ENCODE results near the gene NRP1. TPM values are rescaled to one million over a fixed set of nuclear protein-coding genes. Genes with fewer than 3 reads are reported as not detected.

The NRP1 gene
- total RNA-seq, 1 donor from 2014 or later, result not detected

DNA sequence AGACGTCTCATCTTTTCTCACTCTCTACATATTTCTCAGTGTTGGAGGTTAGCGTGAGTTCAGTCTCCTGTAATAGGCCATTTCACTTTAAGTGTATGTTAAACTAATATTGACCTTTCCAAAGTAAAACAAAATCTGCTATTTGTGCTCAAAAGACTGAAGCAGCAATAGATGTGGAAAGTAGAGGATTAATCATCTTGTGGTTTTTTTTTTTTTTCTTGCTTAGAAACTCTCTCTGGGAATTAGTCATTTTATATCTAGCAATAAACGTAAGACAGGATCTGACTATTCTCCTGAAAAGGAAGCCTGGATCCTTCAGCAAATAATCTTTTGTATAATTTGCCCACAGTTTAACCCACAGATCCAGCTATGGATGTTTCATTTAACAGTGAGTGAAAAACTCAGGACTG, 81.7 kb downstream of the NRP1 start:
- ATAC-seq (ENCODE audit: low read depth), result no peak
- intact Hi-C loops (cut with micrococcal nuclease), result no loop called here
- DNase-seq, result no peak
- Mint-ChIP-seq H3K4me3 (no peak overlapping the region), H3K36me3 (ENCODE audit: low read depth) (no peaks in the 10 kb centered on the region), H3K27me3 (peaks cover 2% of the 10 kb centered on the region), H3K27ac (no peak overlapping the region), H3K4me1 (no peaks in the 10 kb centered on the region), H3K9me3 (peaks cover 2% of the 10 kb centered on the region)
- TF ChIP-seq, protein P1, sequence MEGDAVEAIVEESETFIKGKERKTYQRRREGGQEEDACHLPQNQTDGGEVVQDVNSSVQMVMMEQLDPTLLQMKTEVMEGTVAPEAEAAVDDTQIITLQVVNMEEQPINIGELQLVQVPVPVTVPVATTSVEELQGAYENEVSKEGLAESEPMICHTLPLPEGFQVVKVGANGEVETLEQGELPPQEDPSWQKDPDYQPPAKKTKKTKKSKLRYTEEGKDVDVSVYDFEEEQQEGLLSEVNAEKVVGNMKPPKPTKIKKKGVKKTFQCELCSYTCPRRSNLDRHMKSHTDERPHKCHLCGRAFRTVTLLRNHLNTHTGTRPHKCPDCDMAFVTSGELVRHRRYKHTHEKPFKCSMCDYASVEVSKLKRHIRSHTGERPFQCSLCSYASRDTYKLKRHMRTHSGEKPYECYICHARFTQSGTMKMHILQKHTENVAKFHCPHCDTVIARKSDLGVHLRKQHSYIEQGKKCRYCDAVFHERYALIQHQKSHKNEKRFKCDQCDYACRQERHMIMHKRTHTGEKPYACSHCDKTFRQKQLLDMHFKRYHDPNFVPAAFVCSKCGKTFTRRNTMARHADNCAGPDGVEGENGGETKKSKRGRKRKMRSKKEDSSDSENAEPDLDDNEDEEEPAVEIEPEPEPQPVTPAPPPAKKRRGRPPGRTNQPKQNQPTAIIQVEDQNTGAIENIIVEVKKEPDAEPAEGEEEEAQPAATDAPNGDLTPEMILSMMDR (IDR thresholded peaks at IDR 0.05), result no peak
- CTCF ChIA-PET, result no interaction called here
- POLR2A ChIA-PET, result no interaction called here

DNA sequence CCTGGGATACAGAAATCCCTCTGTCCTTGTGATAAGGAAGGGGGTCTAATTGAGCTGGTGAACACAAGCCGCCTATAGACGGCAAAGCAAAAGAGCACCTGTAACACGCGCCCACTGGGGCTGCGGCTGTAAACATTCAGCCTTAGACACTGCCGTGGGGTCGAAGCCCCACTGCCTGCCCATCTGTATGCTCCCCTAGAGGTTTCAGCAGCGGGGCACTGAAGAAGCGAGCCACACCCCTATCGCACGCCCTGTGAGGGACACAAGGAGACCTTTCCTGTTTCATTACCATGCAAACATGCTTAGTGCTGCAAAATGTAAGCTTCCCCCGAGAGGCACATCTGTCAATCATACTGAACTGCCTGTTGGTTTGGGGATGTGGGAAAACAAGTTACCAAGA, 82.1 kb downstream of the NRP1 start:
- H3K27me3 Mint-ChIP-seq, result peaks cover 2% of the 10 kb centered on the region
- no peaks in the 10 kb centered on the region for H3K4me1 Mint-ChIP-seq
- POLR2A ChIA-PET, result no interaction called here
- H3K9me3 Mint-ChIP-seq, result peaks cover 2% of the 10 kb centered on the region
- H3K27ac Mint-ChIP-seq, result no peak overlapping the region
- intact Hi-C loops (cut with micrococcal nuclease), result no loop called here
- H3K4me3 Mint-ChIP-seq, result no peak overlapping the region
- H3K36me3 Mint-ChIP-seq (ENCODE audit: low read depth), result no peaks in the 10 kb centered on the region
- TF ChIP-seq, protein P1 (IDR thresholded peaks at IDR 0.05), result no peak
- ATAC-seq (ENCODE audit: low read depth), result no peak
- no peak for DNase-seq
- CTCF ChIA-PET, result no interaction called here

DNA sequence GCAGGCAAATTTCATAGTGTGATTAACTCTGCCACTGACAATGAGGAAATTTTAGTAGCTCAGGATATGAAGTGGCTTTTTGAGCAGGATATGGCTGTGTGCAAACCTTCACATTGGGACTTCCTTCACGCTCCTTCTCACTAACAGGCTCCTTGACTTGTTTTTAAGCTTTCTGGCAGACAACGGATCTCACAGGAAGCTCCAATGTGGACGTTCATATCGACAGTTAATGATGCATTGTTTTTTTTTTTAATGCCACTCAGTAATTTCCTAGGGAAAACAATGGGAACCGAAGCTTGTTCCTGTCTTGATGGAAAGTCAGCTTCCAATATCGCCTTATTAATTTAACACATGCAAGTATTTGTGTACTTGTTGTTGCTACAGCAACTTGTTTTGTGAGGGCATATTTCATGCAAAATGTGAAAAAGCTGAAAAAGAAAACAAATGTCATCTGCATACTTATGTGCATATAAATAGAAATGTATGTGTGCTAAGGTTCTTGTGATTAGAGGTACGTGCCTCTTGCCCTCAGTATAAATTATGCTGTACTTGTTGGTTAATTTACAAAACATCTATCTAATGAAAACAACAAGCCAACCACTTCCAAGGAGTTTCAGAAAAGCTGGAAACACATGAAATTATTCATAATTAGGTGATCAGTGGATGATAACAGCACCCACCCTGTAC, 84.7 kb downstream of the NRP1 start:
- no peak overlapping the region for H3K27ac Mint-ChIP-seq
- TF ChIP-seq, protein P1 (IDR thresholded peaks at IDR 0.05), result no peak
- ATAC-seq (ENCODE audit: low read depth), result no peak
- no peak overlapping the region for H3K4me3 Mint-ChIP-seq
- ChIA-PET POLR2A (no interaction called here), CTCF (interaction anchor here (0.7 kb wide), 1 partner anchor 9 kb away, joined by 4 read pairs; no protein-coding TSS in a partner anchor)
- peaks cover 2% of the 10 kb centered on the region for H3K27me3 Mint-ChIP-seq
- peaks cover 2% of the 10 kb centered on the region for H3K9me3 Mint-ChIP-seq
- intact Hi-C loops (cut with micrococcal nuclease), result no loop called here
- H3K4me1 Mint-ChIP-seq, result peaks cover 3% of the 10 kb centered on the region
- H3K36me3 Mint-ChIP-seq (ENCODE audit: low read depth), result no peaks in the 10 kb centered on the region
- no peak for DNase-seq

DNA sequence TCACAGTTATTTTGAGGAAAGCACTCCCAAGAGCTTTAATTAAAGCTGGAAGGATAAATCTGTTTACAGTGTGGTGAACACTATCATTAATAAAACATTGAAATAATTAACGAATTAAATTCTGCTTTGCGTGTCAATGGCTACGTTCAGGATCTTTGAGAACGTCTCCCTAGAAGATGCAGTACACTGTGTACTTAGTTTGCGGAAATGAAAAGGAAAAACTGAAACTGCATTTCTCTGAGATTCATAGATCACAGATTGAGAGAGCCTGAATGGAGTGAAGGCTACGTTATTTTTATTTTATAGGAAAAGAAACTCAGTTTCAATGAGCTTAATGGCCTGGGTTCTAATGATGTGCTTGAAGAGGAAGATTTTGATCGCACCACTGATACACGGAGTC, 85.3 kb downstream of the NRP1 start:
- intact Hi-C loops (cut with micrococcal nuclease), result no loop called here
- ChIA-PET CTCF (interaction anchor here (0.7 kb wide), 1 partner anchor 9 kb away, joined by 4 read pairs; no protein-coding TSS in a partner anchor), POLR2A (no interaction called here)
- H3K27ac Mint-ChIP-seq, result no peak overlapping the region
- DNase-seq, result no peak
- TF ChIP-seq, protein P1 (IDR thresholded peaks at IDR 0.05), result no peak
- ATAC-seq (ENCODE audit: low read depth), result no peak
- H3K9me3 Mint-ChIP-seq, result peaks cover 2% of the 10 kb centered on the region
- H3K36me3 Mint-ChIP-seq (ENCODE audit: low read depth), result no peaks in the 10 kb centered on the region
- peaks cover 2% of the 10 kb centered on the region for H3K27me3 Mint-ChIP-seq
- peaks cover 9% of the 10 kb centered on the region for H3K4me1 Mint-ChIP-seq
- no peak overlapping the region for H3K4me3 Mint-ChIP-seq

DNA sequence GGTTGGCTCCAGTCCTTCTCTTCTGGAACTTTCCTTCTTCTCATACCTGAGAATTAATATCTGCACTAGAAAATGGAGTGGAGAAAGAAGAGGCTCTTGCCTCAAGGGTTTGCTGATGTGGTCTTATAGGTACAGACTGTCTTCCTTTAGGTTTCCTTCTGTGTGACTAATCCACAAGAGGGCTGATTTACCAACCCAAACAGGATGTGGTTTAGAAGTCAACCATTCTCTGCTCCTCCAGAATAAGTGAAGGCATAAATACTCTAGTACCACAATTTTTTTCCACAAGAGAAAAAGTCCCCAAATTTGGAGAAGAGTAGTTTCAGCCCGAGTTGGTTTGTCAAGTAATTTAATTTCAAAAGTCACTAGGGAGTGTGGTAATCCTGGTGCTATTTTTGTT, 85.8 kb downstream of the NRP1 start:
- intact Hi-C loops (cut with micrococcal nuclease), result no loop called here
- ATAC-seq (ENCODE audit: low read depth) (no peak), DNase-seq (no peak)
- ChIA-PET POLR2A (no interaction called here), CTCF (no interaction called here)
- H3K9me3 Mint-ChIP-seq, result peaks cover 2% of the 10 kb centered on the region
- H3K27ac Mint-ChIP-seq, result no peak overlapping the region
- peaks cover 2% of the 10 kb centered on the region for H3K27me3 Mint-ChIP-seq
- H3K4me3 Mint-ChIP-seq, result no peak overlapping the region
- no peaks in the 10 kb centered on the region for H3K36me3 Mint-ChIP-seq (ENCODE audit: low read depth)
- H3K4me1 Mint-ChIP-seq, result peaks cover 11% of the 10 kb centered on the region
- TF ChIP-seq, protein P1 (IDR thresholded peaks at IDR 0.05), result no peak
